ENCODE measurements around the gene TRIM63. TPM values are rescaled to one million over a fixed set of nuclear protein-coding genes. Genes with fewer than 3 reads are reported as not detected.

TRIM63 gene
- total RNA-seq, 1 experiment from 2014 or later, result not detected

- peaks cover 2 to 8% of the 10 kb centered on the region in 2 experiments; a peak in 3 of 4 replicates for H3K4me1 Mint-ChIP-seq
- H3K4me2 ChIP-seq (ENCODE audit: insufficient read depth, insufficient read length, low read length), result no peak overlapping the region
- H3K9me3 Mint-ChIP-seq, result no peaks in the 10 kb centered on the region; a peak in 1 of 5 replicates
- H3T11ph ChIP-seq (ENCODE audit: low read length), result no peak overlapping the region
- peaks cover 93% of the 10 kb centered on the region for H3K27me3 Mint-ChIP-seq (ENCODE audit: low read depth)
- no peak overlapping the region for H3K9ac ChIP-seq (ENCODE audit: extremely low read depth, insufficient read length, low read length)
- H3K4me1 ChIP-seq (ENCODE audit: insufficient read depth, low read length), result no peaks in the 10 kb centered on the region
- no peak overlapping the region for H2AK5ac ChIP-seq (ENCODE audit: insufficient read length, low read length)
- H4K91ac ChIP-seq (ENCODE audit: insufficient read length, low read depth, low read length), result no peak overlapping the region
- no peak overlapping the region for H3K56ac ChIP-seq (ENCODE audit: insufficient read length, low read depth, low read length)
- no peak overlapping the region for H3K23ac ChIP-seq (ENCODE audit: insufficient read length, low read depth, low read length)
- peaks cover 10% of the 10 kb centered on the region for H3K23me2 ChIP-seq (ENCODE audit: insufficient read length, low read depth, low read length, poor library complexity, severe bottlenecking)
- H3K27ac ChIP-seq (ENCODE audit: insufficient read length, low read depth, low read length), result no peak overlapping the region
- TF ChIP-seq CTCF (conservative IDR thresholded peaks at IDR 0.05), result no peak
- no peak overlapping the region for H3K18ac ChIP-seq (ENCODE audit: insufficient read length, low read depth, low read length)
- no peak overlapping the region for H3K14ac ChIP-seq (ENCODE audit: insufficient read depth, low read length)
- no peak overlapping the region for H3K4me3 Mint-ChIP-seq
- no peaks in the 10 kb centered on the region for H3K79me1 ChIP-seq (ENCODE audit: insufficient read depth, low read depth, low read length, poor library complexity, severe bottlenecking)
- no peaks in the 10 kb centered on the region for H4K20me1 ChIP-seq (ENCODE audit: control insufficient read depth, insufficient read depth, insufficient read length)
- no peaks in the 10 kb centered on the region for H3K79me2 ChIP-seq (ENCODE audit: insufficient read depth, low read length)
- no peak overlapping the region for H4K5ac ChIP-seq (ENCODE audit: insufficient read length, low read depth, low read length)
- H2AFZ ChIP-seq (ENCODE audit: low read length), result no peak overlapping the region
- no CpG with 5 or more reads among the region's 6 CpGs for WGBS (ENCODE audit: extremely low coverage, insufficient read length, low lambda C conversion rate)
- no peak overlapping the region for H2BK15ac ChIP-seq (ENCODE audit: low read depth, low read length)
- no peak overlapping the region for H4K8ac ChIP-seq (replicated peaks; ENCODE audit: insufficient read length, low read depth, low read length)
- H3K9me3 ChIP-seq (ENCODE audit: control insufficient read depth, low read depth, low read length), result no peaks in the 10 kb centered on the region
- no peak overlapping the region for H3K27ac Mint-ChIP-seq
- no peak overlapping the region for H2BK5ac ChIP-seq (ENCODE audit: insufficient read length, low read length)
- DNase-seq, result no peak
- H2BK12ac ChIP-seq (ENCODE audit: insufficient read length, low read depth, low read length), result no peak overlapping the region
- no peak overlapping the region for H3K4ac ChIP-seq (ENCODE audit: low read depth, low read length)
- no peak overlapping the region for H2BK120ac ChIP-seq (ENCODE audit: low read depth, low read length, poor library complexity, severe bottlenecking)
- no peaks in the 10 kb centered on the region for H3K36me3 Mint-ChIP-seq (ENCODE audit: insufficient read depth in 1 of 3, low read depth in 3 of 3)
- H2BK20ac ChIP-seq (ENCODE audit: low read depth, low read length, poor library complexity, severe bottlenecking), result no peak overlapping the region
- peaks cover 35% of the 10 kb centered on the region for H3K27me3 ChIP-seq (ENCODE audit: insufficient read depth, low read length)
Measured at GRCh38 chr1:26050248-26050640, 17.2 kb downstream of the TRIM63 start.
